AG04449 (cell line): ENCODE results near the gene FBXL17.

ENCODE experiments used
- CTCF ChIA-PET: fragments of 350-600 bp; formaldehyde crosslinking; extraction: SDS; loops from one replicate; lab custom pipeline; 2021; ENCODE audit warnings: antibody characterized with exemption; lab: Yijun Ruan, JAX
- POLR2A ChIA-PET: fragments of 400-600, 350-600 bp; formaldehyde crosslinking; extraction: SDS; loops from one replicate; lab custom pipeline; 2020; ENCODE audit warnings: antibody characterized with exemption, inconsistent platforms; lab: Yijun Ruan, JAX
- DNase-seq: peaks from one replicate; pipeline ENCODE4 v3.0.0-alpha.2; 2010; ENCODE audit warnings: low read depth, low spot score
- H3K4me3 ChIP-seq: 2 replicates; pipeline ENCODE4 v1.5.1; 2011; ENCODE audit warnings: low read depth, mild to moderate bottlenecking, control low read depth, low read length
- TF ChIP-seq, protein P1 (sequence below): IDR thresholded peaks from one replicate; pipeline ENCODE4 v1.5.1; 2011; ENCODE audit warnings: mild to moderate bottlenecking, moderate library complexity, low read length, control low read depth, inconsistent platforms; ENCODE audit not compliant: insufficient read depth; ENCODE audit errors: missing control alignments

Gene FBXL17

DNA sequence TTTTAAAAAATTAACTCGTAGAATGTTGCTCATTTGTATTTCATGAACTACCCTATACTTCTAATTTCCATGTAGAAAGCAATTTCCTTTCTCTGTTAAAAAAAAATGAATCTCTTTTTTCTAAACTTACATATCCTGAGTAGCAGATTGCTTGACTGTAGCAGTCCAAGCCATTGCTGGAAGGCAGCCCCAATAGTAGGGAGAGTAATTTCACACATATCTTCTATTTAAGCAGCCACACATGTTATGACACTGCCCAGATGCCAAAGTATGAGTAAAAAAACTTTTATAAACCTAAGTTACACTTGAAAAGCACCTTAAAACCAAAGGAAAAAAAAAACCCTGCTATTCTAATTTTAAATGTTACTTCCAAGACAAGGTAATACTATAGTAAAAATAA is 69.6 kb downstream of the FBXL17 start:
- ChIA-PET CTCF (interaction anchor here (1.0 to 2.2 kb wide), 2 partner anchors 51 to 52 kb away, joined by 3 to 7 read pairs; no protein-coding TSS in a partner anchor), POLR2A (no interaction called here)
- H3K4me3 ChIP-seq: no peak overlapping the region

DNA sequence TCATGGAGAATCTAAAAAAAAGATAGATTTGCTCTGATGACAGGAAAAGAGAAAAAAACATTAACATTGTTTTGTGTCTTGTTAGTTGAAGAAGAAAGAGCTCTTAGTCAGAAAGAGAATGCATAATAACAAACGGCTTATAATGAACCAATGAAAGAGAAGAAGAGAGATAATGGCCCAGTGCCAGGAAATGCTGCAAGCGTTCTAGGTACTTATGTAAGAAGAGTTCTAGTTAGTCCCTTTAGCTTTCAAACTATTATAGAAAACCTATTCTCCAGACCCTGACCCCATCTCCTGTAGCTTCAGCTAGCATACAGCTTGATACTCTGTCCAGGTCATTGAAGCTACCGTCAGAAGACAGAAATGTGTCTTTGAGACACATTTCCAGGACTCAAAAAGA is 70.2 kb downstream of the FBXL17 start:
- CTCF ChIA-PET: interaction anchor here (2.2 kb wide), 1 partner anchor 52 kb away, joined by 7 read pairs; no protein-coding TSS in a partner anchor
- DNase-seq: no peak
- H3K4me3 ChIP-seq: no peak overlapping the region
- TF ChIP-seq, protein P1, sequence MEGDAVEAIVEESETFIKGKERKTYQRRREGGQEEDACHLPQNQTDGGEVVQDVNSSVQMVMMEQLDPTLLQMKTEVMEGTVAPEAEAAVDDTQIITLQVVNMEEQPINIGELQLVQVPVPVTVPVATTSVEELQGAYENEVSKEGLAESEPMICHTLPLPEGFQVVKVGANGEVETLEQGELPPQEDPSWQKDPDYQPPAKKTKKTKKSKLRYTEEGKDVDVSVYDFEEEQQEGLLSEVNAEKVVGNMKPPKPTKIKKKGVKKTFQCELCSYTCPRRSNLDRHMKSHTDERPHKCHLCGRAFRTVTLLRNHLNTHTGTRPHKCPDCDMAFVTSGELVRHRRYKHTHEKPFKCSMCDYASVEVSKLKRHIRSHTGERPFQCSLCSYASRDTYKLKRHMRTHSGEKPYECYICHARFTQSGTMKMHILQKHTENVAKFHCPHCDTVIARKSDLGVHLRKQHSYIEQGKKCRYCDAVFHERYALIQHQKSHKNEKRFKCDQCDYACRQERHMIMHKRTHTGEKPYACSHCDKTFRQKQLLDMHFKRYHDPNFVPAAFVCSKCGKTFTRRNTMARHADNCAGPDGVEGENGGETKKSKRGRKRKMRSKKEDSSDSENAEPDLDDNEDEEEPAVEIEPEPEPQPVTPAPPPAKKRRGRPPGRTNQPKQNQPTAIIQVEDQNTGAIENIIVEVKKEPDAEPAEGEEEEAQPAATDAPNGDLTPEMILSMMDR: no peak
- POLR2A ChIA-PET: no interaction called here

More for the DNA sequence above, 69.6 kb downstream of the FBXL17 start:
- TF ChIP-seq, protein P1: no peak
- DNase-seq: no peak

DNA sequence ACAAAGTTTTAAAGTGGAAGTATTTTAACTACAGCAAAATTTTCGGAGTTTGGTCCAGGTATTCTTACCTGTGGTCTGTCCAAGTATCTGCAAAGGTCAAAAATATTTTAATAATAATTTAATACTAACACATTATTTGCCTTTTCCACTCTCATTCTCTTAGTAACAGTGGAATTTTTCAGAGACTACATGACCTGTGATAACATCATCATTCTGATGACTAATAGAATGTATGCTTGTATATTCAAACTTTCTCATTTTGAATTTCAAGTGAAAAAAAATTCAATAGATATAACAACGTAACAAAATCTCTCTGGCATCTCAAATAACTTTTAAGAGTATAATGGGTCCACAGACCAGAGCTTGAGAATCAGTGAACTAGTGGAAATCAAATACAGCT is 78.3 kb downstream of the FBXL17 start:
- DNase-seq: no peak
- no peak overlapping the region for H3K4me3 ChIP-seq
- TF ChIP-seq, protein P1: no peak
- CTCF ChIA-PET: interaction anchor here (3.5 kb wide), 1 partner anchor 43 kb away, joined by 15 read pairs; no protein-coding TSS in a partner anchor
- POLR2A ChIA-PET: no interaction called here

DNA sequence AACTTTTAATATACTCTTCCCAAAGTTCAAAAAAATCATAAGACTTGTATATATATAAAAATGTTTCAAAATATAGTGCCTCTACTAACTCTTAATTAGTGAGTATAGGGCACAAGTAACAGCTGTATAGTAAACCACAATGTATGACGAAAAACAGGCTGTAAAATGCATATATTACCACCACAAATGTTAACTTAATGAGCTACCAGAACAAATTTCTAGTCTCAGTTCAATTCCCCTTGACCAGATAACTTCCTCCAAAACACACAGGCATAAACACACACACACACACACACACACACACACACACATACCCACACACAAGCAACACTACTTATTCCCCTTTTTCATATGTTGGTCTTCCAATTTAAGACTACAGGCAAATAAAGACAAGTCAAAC is 78.8 kb downstream of the FBXL17 start:
- POLR2A ChIA-PET: no interaction called here
- TF ChIP-seq, protein P1: no peak

DNA sequence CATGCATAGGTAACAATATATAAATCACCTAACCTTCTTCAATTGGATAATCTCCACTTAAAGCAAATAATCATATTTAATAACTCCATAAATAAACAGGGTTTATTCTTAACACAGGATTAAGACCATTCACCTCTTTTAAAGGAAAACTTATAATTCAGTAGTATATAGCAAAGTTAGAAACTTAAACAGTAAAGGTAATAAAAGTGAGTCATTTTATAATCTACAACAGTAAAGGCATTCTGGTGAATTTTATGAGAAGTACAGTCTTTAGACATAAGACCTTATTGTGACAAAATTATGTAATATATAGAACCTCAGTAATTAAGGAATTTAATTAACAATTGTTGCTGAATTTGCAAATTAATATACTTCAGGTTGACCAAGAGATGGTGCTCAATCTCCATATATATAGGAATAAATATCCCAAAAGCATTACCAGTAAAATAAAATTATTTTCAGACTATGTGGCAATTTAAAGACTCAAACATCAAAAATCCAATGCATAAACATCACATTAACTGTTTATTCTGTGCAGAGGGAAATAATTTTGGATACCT is 84.8 kb downstream of the FBXL17 start:
- no peak for DNase-seq
- ChIA-PET CTCF (interaction anchor here (2.1 kb wide), 1 partner anchor 36 kb away, joined by 8 read pairs; no protein-coding TSS in a partner anchor), POLR2A (no interaction called here)
- TF ChIP-seq, protein P1: no peak
- no peak overlapping the region for H3K4me3 ChIP-seq

More for the DNA sequence above, 78.8 kb downstream of the FBXL17 start:
- CTCF ChIA-PET: interaction anchor here (3.5 kb wide), 1 partner anchor 42 kb away, joined by 15 read pairs; no protein-coding TSS in a partner anchor
- no peak overlapping the region for H3K4me3 ChIP-seq
- DNase-seq: no peak

DNA sequence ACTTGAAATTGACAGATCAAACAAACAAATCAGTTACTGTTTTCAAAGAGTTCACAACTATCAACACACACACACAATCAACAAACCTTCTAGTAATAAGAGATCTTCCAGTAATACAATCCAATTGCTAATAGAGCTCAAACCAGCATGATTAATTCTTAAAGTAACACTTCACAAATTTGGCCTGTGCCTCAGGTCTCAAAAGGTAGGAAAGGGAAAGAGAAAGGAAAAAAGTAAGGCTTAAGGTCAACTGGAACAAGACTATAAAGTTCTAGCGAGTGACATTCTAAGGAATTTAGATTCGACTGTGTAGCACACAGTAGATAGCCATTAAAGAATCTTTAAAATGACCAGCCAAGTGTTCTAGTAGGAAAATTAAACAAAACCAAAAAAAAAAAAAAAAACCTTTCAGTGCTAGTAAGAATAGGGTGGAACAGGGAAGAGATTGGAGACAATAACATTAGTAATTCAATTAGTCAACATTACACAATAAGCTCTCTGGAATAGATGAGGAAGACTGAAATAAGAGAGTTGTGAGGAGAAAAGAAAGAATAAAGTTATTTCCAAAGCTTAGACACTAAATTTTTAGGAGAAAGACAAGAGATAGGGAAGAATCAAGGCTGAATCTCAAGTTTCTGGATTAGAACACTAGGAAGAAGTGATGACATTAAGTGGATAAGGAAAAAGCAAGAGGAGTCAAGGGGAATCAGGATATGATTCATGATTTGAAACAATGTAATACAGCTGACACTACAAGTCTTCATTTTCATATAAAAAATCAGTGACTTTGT is 86.1 kb downstream of the FBXL17 start:
- DNase-seq: no peak
- ChIA-PET POLR2A (no interaction called here), CTCF (interaction anchor here (2.1 kb wide), 1 partner anchor 35 kb away, joined by 8 read pairs; no protein-coding TSS in a partner anchor)
- TF ChIP-seq, protein P1: no peak
- no peak overlapping the region for H3K4me3 ChIP-seq
